Mammary epithelial cell (primary cell): Measurements from ENCODE around the gene STX10.

Experiments
- EZH2 ChIP-seq: IDR thresholded peaks from 2 replicates; pipeline ENCODE4 v1.6.1; 2012; ENCODE audit warnings: low read length, inconsistent platforms, borderline replicate concordance
- TF ChIP-seq, protein P1 (sequence below), 2 donors: IDR thresholded peaks in 1 of 2; conservative IDR thresholded peaks in 1 of 2; 2 replicates each; pipeline ENCODE4 v1.5.1; 2011 to 2012; ENCODE audit warnings: inconsistent platforms in 2 of 2, low read length in 2 of 2, mild to moderate bottlenecking in 2 of 2, control low read depth in 1 of 2, low read depth in 1 of 2; ENCODE audit not compliant: insufficient read depth in 1 of 2; ENCODE audit errors: extremely low read depth in 1 of 2

DNA sequence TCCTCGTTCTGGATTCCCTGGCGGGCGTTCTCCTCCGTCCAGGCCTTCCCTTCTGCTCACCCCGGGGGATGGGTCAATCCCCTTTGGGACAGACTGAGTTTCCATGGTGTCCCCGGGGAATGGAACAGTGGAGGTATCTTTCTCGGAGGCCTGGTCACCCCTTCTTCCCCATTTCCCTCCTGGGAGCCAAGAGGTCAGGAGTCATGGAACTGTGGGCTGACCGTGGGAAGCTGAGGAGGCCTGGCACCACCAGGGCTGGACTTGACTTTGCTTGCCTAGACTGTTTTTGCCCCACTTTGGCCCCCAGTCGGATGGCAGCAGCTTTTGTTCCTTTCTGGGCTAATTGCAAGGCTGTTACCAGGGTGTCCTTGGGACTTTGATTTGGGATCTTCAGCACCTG is 30.1 kb downstream of the STX10 start:
- TF ChIP-seq, protein P1, sequence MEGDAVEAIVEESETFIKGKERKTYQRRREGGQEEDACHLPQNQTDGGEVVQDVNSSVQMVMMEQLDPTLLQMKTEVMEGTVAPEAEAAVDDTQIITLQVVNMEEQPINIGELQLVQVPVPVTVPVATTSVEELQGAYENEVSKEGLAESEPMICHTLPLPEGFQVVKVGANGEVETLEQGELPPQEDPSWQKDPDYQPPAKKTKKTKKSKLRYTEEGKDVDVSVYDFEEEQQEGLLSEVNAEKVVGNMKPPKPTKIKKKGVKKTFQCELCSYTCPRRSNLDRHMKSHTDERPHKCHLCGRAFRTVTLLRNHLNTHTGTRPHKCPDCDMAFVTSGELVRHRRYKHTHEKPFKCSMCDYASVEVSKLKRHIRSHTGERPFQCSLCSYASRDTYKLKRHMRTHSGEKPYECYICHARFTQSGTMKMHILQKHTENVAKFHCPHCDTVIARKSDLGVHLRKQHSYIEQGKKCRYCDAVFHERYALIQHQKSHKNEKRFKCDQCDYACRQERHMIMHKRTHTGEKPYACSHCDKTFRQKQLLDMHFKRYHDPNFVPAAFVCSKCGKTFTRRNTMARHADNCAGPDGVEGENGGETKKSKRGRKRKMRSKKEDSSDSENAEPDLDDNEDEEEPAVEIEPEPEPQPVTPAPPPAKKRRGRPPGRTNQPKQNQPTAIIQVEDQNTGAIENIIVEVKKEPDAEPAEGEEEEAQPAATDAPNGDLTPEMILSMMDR (conservative IDR thresholded peaks at IDR 0.05 in 1 of 2, IDR thresholded peaks at IDR 0.05 in 1 of 2; ENCODE audit: extremely low read depth in 1 of 2, insufficient read depth in 1 of 2, low read depth in 1 of 2, low read length in 2 of 2) = no peak
- TF ChIP-seq EZH2 = no peak
